Neutrophil (primary cell): ENCODE data around the gene TGFB2.

Experiments
- H3K27ac ChIP-seq: fragments of 200-600 bp; sonication (generic); 2 replicates; pipeline ENCODE4 v1.5.1; 2016; ENCODE audit warnings: mild to moderate bottlenecking, moderate library complexity
- H3K27me3 ChIP-seq: fragments of 200-600 bp; sonication (generic); 2 replicates; pipeline ENCODE4 v1.6.0; 2016; ENCODE audit warnings: mild to moderate bottlenecking
- H3K36me3 ChIP-seq: fragments of 200-600 bp; sonication (generic); 2 replicates; pipeline ENCODE4 v1.5.1; 2017
- H3K4me1 ChIP-seq, 2 experiments: fragments of 200-600 bp in 1 of 2; sonication (generic) in 1 of 2; 1 replicate in 1 of 2; 2 replicates in 1 of 2; pipeline versions ENCODE4 v1.5.1 to v1.6.1; 2013 to 2016; ENCODE audit warnings: low read depth in 1 of 2, low read length in 1 of 2, mild to moderate bottlenecking in 1 of 2, moderate library complexity in 1 of 2; ENCODE audit not compliant: control insufficient read depth in 1 of 2, insufficient read depth in 1 of 2
- H3K4me3 ChIP-seq, 2 experiments: fragments of 200-600 bp in 1 of 2; sonication (generic) in 1 of 2; 1 replicate in 1 of 2; 2 replicates in 1 of 2; pipeline ENCODE4 v1.5.1; 2013 to 2016; ENCODE audit warnings: low read depth in 1 of 2, low read length in 1 of 2, mild to moderate bottlenecking in 1 of 2, moderate library complexity in 1 of 2
- H3K9me3 ChIP-seq: fragments of 200-600 bp; sonication (generic); 2 replicates; pipeline ENCODE4 v1.5.1; 2016
- CTCF ChIP-seq: fragments of 200-600 bp; sonication (generic); IDR thresholded peaks from 2 replicates; pipeline ENCODE4 v1.5.1; 2016; ENCODE audit warnings: antibody characterized with exemption

Gene TGFB2

GRCh38 chr1:218345673-218346390, 696 bp downstream of the TGFB2 start:
- Histone ChIP-seq H3K27me3 (peaks cover 87% of the 10 kb centered on the region), H3K4me1 (peaks cover 23% of the 10 kb centered on the region in 2 experiments), H3K4me3 (peak overlapping the region; percentile 31 to 48), H3K9me3 (no peaks in the 10 kb centered on the region), H3K27ac (no peak overlapping the region), H3K36me3 (no peaks in the 10 kb centered on the region)
- no peak for TF ChIP-seq CTCF

DNA sequence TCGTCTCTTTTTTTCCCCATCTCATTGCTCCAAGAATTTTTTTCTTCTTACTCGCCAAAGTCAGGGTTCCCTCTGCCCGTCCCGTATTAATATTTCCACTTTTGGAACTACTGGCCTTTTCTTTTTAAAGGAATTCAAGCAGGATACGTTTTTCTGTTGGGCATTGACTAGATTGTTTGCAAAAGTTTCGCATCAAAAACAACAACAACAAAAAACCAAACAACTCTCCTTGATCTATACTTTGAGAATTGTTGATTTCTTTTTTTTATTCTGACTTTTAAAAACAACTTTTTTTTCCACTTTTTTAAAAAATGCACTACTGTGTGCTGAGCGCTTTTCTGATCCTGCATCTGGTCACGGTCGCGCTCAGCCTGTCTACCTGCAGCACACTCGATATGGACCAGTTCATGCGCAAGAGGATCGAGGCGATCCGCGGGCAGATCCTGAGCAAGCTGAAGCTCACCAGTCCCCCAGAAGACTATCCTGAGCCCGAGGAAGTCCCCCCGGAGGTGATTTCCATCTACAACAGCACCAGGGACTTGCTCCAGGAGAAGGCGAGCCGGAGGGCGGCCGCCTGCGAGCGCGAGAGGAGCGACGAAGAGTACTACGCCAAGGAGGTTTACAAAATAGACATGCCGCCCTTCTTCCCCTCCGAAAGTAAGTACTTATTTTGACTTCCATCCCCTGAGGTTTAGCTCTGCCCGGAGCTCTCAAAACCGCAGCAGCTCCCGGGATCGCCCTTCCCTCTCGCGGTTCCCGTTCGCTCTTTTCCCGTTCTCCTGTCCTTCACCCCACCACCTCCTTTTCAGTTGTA, 1.5 kb downstream of the TGFB2 start:
- Histone ChIP-seq H3K9me3 (no peaks in the 10 kb centered on the region), H3K27me3 (peaks cover 95% of the 10 kb centered on the region), H3K4me3 (peak overlapping the region; percentile 31 to 48), H3K4me1 (peaks cover 23% of the 10 kb centered on the region in 2 experiments), H3K27ac (no peak overlapping the region), H3K36me3 (no peaks in the 10 kb centered on the region)
- TF ChIP-seq CTCF, result no peak

- H3K4me1 ChIP-seq, result peaks cover 23% of the 10 kb centered on the region in 2 experiments
These were observed 2.2 kb downstream of the TGFB2 start for GRCh38 chr1:218347336-218347722.

GRCh38 chr1:218347723-218348627, 2.8 kb downstream of the TGFB2 start:
- Histone ChIP-seq H3K36me3 (no peaks in the 10 kb centered on the region), H3K27ac (no peak overlapping the region), H3K9me3 (no peaks in the 10 kb centered on the region), H3K4me3 (no peak overlapping the region), H3K27me3 (peaks cover 92% of the 10 kb centered on the region), H3K4me1 (peaks cover 23% of the 10 kb centered on the region in 2 experiments)
- no peak for TF ChIP-seq CTCF

More at GRCh38 chr1:218347336-218347722, 2.2 kb downstream of the TGFB2 start:
- no peak overlapping the region for H3K27ac ChIP-seq
- TF ChIP-seq CTCF, result no peak
- H3K9me3 ChIP-seq, result no peaks in the 10 kb centered on the region
- H3K4me3 ChIP-seq, result no peak overlapping the region
- H3K27me3 ChIP-seq, result peaks cover 97% of the 10 kb centered on the region
- H3K36me3 ChIP-seq, result no peaks in the 10 kb centered on the region

GRCh38 chr1:218348628-218349071, 3.5 kb downstream of the TGFB2 start:
- no peak overlapping the region for H3K27ac ChIP-seq

More at GRCh38 chr1:218348628-218349071, 3.5 kb downstream of the TGFB2 start:
- TF ChIP-seq CTCF, result no peak
- Histone ChIP-seq H3K4me1 (peaks cover 23% of the 10 kb centered on the region in 2 experiments), H3K9me3 (no peaks in the 10 kb centered on the region), H3K36me3 (no peaks in the 10 kb centered on the region), H3K27me3 (peaks cover 85% of the 10 kb centered on the region), H3K4me3 (no peak overlapping the region)
